Loucy (cell line): ENCODE data around the gene TP53TG5.

Experiments
- CTCF ChIP-seq: fragments of 200-600 bp; sonication (generic); conservative IDR thresholded peaks from 2 replicates; pipeline ENCODE4 v1.5.1; 2014; ENCODE audit warnings: mild to moderate bottlenecking, antibody characterized with exemption, low read length
- EZH2phosphoT487 ChIP-seq: fragments of 200-600 bp; IDR thresholded peaks from 2 replicates; pipeline ENCODE4 v1.6.1; 2018; ENCODE audit warnings: antibody characterized with exemption, mild to moderate bottlenecking, moderate library complexity, borderline replicate concordance

GRCh38 chr20:45400346-45401031 lies 22.4 kb upstream of the TP53TG5 start:
- TF ChIP-seq CTCF (no peak), EZH2phosphoT487 (no peak)
